ENCODE results near the gene PCDHGB3. TPM values are rescaled to one million over a fixed set of nuclear protein-coding genes. Genes with fewer than 3 reads are reported as not detected.
"Not testable (repeated sequence)": the region's sequence is repeated elsewhere in the genome, so short reads cannot be mapped to it uniquely, and the experiment has no call there.

The PCDHGB3 gene
- polyA plus RNA-seq, 4 donors = 0.31 to 0.43 TPM; not detected in 2

DNA sequence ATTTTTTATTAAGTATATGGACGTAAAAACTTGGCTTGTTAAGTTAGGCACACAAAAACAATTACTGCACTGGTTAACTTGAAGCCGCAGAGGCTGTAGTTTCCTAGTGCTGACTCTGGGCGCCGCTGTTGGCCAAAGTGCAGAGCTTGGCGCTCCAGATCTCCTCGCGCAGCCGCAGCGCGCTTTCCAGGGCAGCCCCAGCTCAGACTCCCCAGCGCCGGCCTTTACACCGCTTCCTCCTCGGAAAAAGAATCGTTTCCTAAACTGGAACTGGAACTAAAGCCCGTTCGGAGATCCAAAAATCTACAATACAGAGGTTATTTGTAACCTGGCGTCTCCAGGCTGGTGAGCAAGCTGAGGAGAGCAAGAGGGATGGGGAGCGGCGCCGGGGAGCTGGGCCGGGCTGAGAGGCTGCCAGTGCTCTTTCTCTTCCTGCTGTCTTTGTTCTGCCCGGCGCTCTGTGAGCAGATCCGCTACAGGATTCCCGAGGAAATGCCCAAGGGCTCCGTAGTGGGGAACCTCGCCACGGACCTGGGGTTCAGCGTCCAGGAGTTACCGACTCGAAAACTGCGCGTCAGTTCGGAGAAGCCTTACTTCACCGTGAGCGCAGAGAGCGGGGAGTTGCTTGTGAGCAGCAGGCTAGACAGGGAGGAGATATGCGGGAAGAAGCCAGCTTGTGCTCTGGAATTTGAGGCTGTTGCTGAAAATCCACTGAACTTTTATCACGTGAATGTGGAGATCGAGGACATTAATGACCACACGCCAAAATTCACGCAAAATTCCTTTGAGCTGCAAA, 27.9 kb downstream of the PCDHGB3 start, which contains the start of gene PCDHGB5:
TSS of gene PCDHGB5 (plus strand) at position 192 of the 796 bp plus-strand sequence. CDS start at position 373, 181 bp downstream.
- peak; percentile 35 to 37 for DNase-seq
- Histone ChIP-seq H3K9me3 (ENCODE audit: control insufficient read depth in 2 of 2, insufficient read depth in 1 of 2, low read depth in 1 of 2, low read length in 1 of 2) (peaks cover 0 to 51% of the 10 kb centered on the region in 2 donors), H3K4me3 (ENCODE audit: low read depth in 1 of 3, low read length in 3 of 3) (peak within 1 kb of the TSS in 2 of 3 donors; percentile 22 to 26), H3K27me3 (ENCODE audit: control insufficient read depth in 3 of 3, insufficient read depth in 3 of 3, low read length in 3 of 3) (peaks cover 0 to 35% (median 23%) of the 10 kb centered on the region in 3 donors)
- not testable (repeated sequence) for H3K4me1 ChIP-seq (ENCODE audit: control insufficient read depth in 3 of 3, insufficient read depth in 2 of 3, low read depth in 1 of 3, low read length in 2 of 3); FAIRE-seq; H3K27ac ChIP-seq (ENCODE audit: low read depth in 1 of 3, low read length in 2 of 3); H3K36me3 ChIP-seq (ENCODE audit: control insufficient read depth in 3 of 3, insufficient read depth in 2 of 3, low read depth in 1 of 3, low read length in 3 of 3)
- WGBS, 3 donors = 7 to 19% (median 17%) methylated on average over 23 to 25 of the region's 43 CpGs

GRCh38 chr5:141398608-141399007, 28.6 kb downstream of the PCDHGB3 start:
- no peak for DNase-seq
- H3K9me3 ChIP-seq (ENCODE audit: control insufficient read depth in 2 of 2, insufficient read depth in 1 of 2, low read depth in 1 of 2, low read length in 1 of 2) = peaks cover 0 to 51% of the 10 kb centered on the region in 2 donors
- no peak overlapping the region for H3K4me3 ChIP-seq (ENCODE audit: low read depth in 1 of 3, low read length in 3 of 3)
- no peak overlapping the region for H3K27ac ChIP-seq (ENCODE audit: low read depth in 1 of 3, low read length in 2 of 3)
- no peaks in the 10 kb centered on the region for H3K4me1 ChIP-seq (ENCODE audit: control insufficient read depth in 3 of 3, insufficient read depth in 2 of 3, low read depth in 1 of 3, low read length in 2 of 3)
- no peaks in the 10 kb centered on the region for H3K36me3 ChIP-seq (ENCODE audit: control insufficient read depth in 3 of 3, insufficient read depth in 2 of 3, low read depth in 1 of 3, low read length in 3 of 3)
- no peak for FAIRE-seq
- 30 to 39% (median 31%) methylated on average over 15 of the region's 15 CpGs for WGBS, 3 donors
- peaks cover 0 to 38% (median 25%) of the 10 kb centered on the region in 3 donors for H3K27me3 ChIP-seq (ENCODE audit: control insufficient read depth in 3 of 3, insufficient read depth in 3 of 3, low read length in 3 of 3)

DNA sequence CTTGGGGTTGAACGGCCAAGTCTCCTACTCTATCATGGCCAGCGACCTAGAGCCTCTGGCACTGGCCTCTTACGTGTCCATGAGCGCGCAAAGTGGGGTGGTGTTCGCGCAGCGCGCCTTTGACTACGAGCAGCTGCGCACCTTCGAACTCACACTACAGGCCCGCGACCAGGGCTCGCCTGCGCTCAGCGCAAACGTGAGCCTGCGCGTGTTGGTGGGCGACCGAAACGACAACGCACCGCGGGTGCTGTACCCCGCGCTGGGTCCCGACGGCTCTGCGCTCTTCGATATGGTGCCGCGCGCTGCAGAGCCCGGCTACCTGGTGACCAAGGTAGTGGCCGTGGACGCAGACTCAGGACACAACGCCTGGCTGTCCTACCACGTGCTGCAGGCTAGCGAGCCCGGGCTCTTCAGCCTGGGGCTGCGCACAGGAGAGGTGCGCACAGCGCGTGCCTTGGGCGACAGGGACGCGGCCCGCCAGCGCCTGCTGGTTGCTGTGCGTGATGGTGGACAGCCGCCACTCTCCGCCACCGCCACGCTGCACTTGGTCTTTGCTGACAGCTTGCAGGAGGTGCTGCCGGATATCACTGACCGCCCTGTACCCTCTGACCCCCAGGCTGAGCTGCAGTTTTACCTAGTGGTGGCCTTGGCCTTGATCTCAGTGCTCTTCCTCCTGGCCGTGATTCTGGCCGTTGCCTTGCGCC, 29.7 kb downstream of the PCDHGB3 start:
- peaks cover 0 to 53% of the 10 kb centered on the region in 2 donors for H3K9me3 ChIP-seq (ENCODE audit: control insufficient read depth in 2 of 2, insufficient read depth in 1 of 2, low read depth in 1 of 2, low read length in 1 of 2)
- no peak for DNase-seq
- H3K27ac ChIP-seq (ENCODE audit: low read depth in 1 of 3, low read length in 2 of 3) = no peak overlapping the region
- H3K4me3 ChIP-seq (ENCODE audit: low read depth in 1 of 3, low read length in 3 of 3) = no peak overlapping the region
- H3K4me1 ChIP-seq (ENCODE audit: control insufficient read depth in 3 of 3, insufficient read depth in 2 of 3, low read depth in 1 of 3, low read length in 2 of 3) = no peaks in the 10 kb centered on the region
- 30 to 58% (median 54%) methylated on average over 59 to 61 of the region's 61 CpGs for WGBS, 3 donors
- no peaks in the 10 kb centered on the region for H3K36me3 ChIP-seq (ENCODE audit: control insufficient read depth in 3 of 3, insufficient read depth in 2 of 3, low read depth in 1 of 3, low read length in 3 of 3)
- H3K27me3 ChIP-seq (ENCODE audit: control insufficient read depth in 3 of 3, insufficient read depth in 3 of 3, low read length in 3 of 3) = peaks cover 0 to 43% (median 25%) of the 10 kb centered on the region in 3 donors
- FAIRE-seq = no peak

- FAIRE-seq = no peak
- Histone ChIP-seq H3K27ac (ENCODE audit: low read depth in 1 of 3, low read length in 2 of 3) (no peak within 1 kb of the TSS), H3K27me3 (ENCODE audit: control insufficient read depth in 3 of 3, insufficient read depth in 3 of 3, low read length in 3 of 3) (peaks cover 0 to 51% (median 29%) of the 10 kb centered on the region in 3 donors), H3K4me3 (ENCODE audit: low read depth in 1 of 3, low read length in 3 of 3) (no peak within 1 kb of the TSS), H3K4me1 (ENCODE audit: control insufficient read depth in 3 of 3, insufficient read depth in 2 of 3, low read depth in 1 of 3, low read length in 2 of 3) (no peaks in the 10 kb centered on the region), H3K9me3 (ENCODE audit: control insufficient read depth in 2 of 2, insufficient read depth in 1 of 2, low read depth in 1 of 2, low read length in 1 of 2) (peaks cover 0 to 60% of the 10 kb centered on the region in 2 donors), H3K36me3 (ENCODE audit: control insufficient read depth in 3 of 3, insufficient read depth in 2 of 3, low read depth in 1 of 3, low read length in 3 of 3) (no peaks in the 10 kb centered on the region)
- 15 to 29% (median 29%) methylated on average over 27 of the region's 27 CpGs for WGBS, 3 donors
- DNase-seq = peak; percentile 21 to 39
Observed at GRCh38 chr5:141402553-141403243, 32.7 kb downstream of the PCDHGB3 start, which contains the start of gene PCDHGA9. Gene PCDHGA9, plus strand, starts transcription at chr5:141402778. Its CDS starts 175 bp downstream, at chr5:141402953.

GRCh38 chr5:141403387-141403786, 33.3 kb downstream of the PCDHGB3 start:
- Histone ChIP-seq H3K36me3 (ENCODE audit: control insufficient read depth in 3 of 3, insufficient read depth in 2 of 3, low read depth in 1 of 3, low read length in 3 of 3) (no peaks in the 10 kb centered on the region), H3K9me3 (ENCODE audit: control insufficient read depth in 2 of 2, insufficient read depth in 1 of 2, low read depth in 1 of 2, low read length in 1 of 2) (peaks cover 0 to 64% of the 10 kb centered on the region in 2 donors), H3K4me1 (ENCODE audit: control insufficient read depth in 3 of 3, insufficient read depth in 2 of 3, low read depth in 1 of 3, low read length in 2 of 3) (no peaks in the 10 kb centered on the region), H3K27me3 (ENCODE audit: control insufficient read depth in 3 of 3, insufficient read depth in 3 of 3, low read length in 3 of 3) (peaks cover 0 to 58% (median 34%) of the 10 kb centered on the region in 3 donors), H3K4me3 (ENCODE audit: low read depth in 1 of 3, low read length in 3 of 3) (no peak overlapping the region), H3K27ac (ENCODE audit: low read depth in 1 of 3, low read length in 2 of 3) (no peak overlapping the region)
- 31 to 45% (median 41%) methylated on average over 22 of the region's 22 CpGs for WGBS, 3 donors
- FAIRE-seq = no peak
- no peak for DNase-seq

- not testable (repeated sequence) for FAIRE-seq; H3K4me1 ChIP-seq (ENCODE audit: control insufficient read depth in 3 of 3, insufficient read depth in 2 of 3, low read depth in 1 of 3, low read length in 2 of 3); H3K36me3 ChIP-seq (ENCODE audit: control insufficient read depth in 3 of 3, insufficient read depth in 2 of 3, low read depth in 1 of 3, low read length in 3 of 3); H3K27ac ChIP-seq (ENCODE audit: low read depth in 1 of 3, low read length in 2 of 3)
- Histone ChIP-seq H3K27me3 (ENCODE audit: control insufficient read depth in 3 of 3, insufficient read depth in 3 of 3, low read length in 3 of 3) (peaks cover 0 to 62% (median 34%) of the 10 kb centered on the region in 3 donors), H3K9me3 (ENCODE audit: control insufficient read depth in 2 of 2, insufficient read depth in 1 of 2, low read depth in 1 of 2, low read length in 1 of 2) (peaks cover 3 to 73% of the 10 kb centered on the region in 2 donors), H3K4me3 (ENCODE audit: low read depth in 1 of 3, low read length in 3 of 3) (peak within 1 kb of the TSS in 2 of 3 donors; percentile 1 to 26)
- WGBS, 3 donors = 11 to 29% (median 25%) methylated on average over 44 to 51 of the region's 51 CpGs
- peak; percentile 16 to 58 for DNase-seq
Observed at GRCh38 chr5:141407790-141408505, 37.9 kb downstream of the PCDHGB3 start, which contains the start of gene PCDHGB6. Gene PCDHGB6, plus strand, starts transcription at chr5:141408021. Its CDS starts 182 bp downstream, at chr5:141408203.

GRCh38 chr5:141409598-141410306, 39.7 kb downstream of the PCDHGB3 start:
- Histone ChIP-seq H3K27me3 (ENCODE audit: control insufficient read depth in 3 of 3, insufficient read depth in 3 of 3, low read length in 3 of 3) (peaks cover 0 to 60% (median 33%) of the 10 kb centered on the region in 3 donors), H3K9me3 (ENCODE audit: control insufficient read depth in 2 of 2, insufficient read depth in 1 of 2, low read depth in 1 of 2, low read length in 1 of 2) (peaks cover 3 to 73% of the 10 kb centered on the region in 2 donors), H3K4me1 (ENCODE audit: control insufficient read depth in 3 of 3, insufficient read depth in 2 of 3, low read depth in 1 of 3, low read length in 2 of 3) (no peaks in the 10 kb centered on the region)

More at GRCh38 chr5:141409598-141410306, 39.7 kb downstream of the PCDHGB3 start:
- DNase-seq (no peak), FAIRE-seq (no peak)
- no peaks in the 10 kb centered on the region for H3K36me3 ChIP-seq (ENCODE audit: control insufficient read depth in 3 of 3, insufficient read depth in 2 of 3, low read depth in 1 of 3, low read length in 3 of 3)
- H3K27ac ChIP-seq (ENCODE audit: low read depth in 1 of 3, low read length in 2 of 3) = no peak overlapping the region
- WGBS, 3 donors = 25 to 51% (median 50%) methylated on average over 63 to 64 of the region's 64 CpGs
- H3K4me3 ChIP-seq (ENCODE audit: low read depth in 1 of 3, low read length in 3 of 3) = no peak overlapping the region
